Panc1 (cell line): ENCODE measurements around the gene DCC. TPM values are rescaled to one million over a fixed set of nuclear protein-coding genes. Genes with fewer than 3 reads are reported as not detected.

Experiments
- ATAC-seq: fragments of 200-7000 bp; cut with Tn5 transposase; 2 replicates; pipeline ENCODE4 v1.9.1; 2020; ENCODE audit warnings: mild to moderate bottlenecking, moderate library complexity
- BruUV-seq: library from RNA; stranded (reverse); fragments of 400-500 nt; replicated peaks from 2 replicates; lab custom pipeline; 2021; lab: Mats Ljungman, UMichigan
- CTCF ChIA-PET: fragments of 300-600 bp; sonication (Branson Sonifier 250); formaldehyde crosslinking; loops from one replicate; lab custom pipeline; 2022; ENCODE audit warnings: antibody characterized with exemption; lab: Charles Lee
- POLR2A ChIA-PET: fragments of 300-600 bp; sonication (Branson Sonifier 250); formaldehyde crosslinking; loops from one replicate; lab custom pipeline; 2022; ENCODE audit warnings: antibody characterized with exemption; lab: Charles Lee
- DNase-seq: peaks from one replicate; pipeline ENCODE4 v3.0.0-alpha.2; 2010; ENCODE audit warnings: low read depth, low spot score
- H3K27ac ChIP-seq: 2 replicates; pipeline ENCODE4 v1.5.1; 2011; ENCODE audit warnings: mild to moderate bottlenecking, low read length, inconsistent platforms
- H3K27me3 ChIP-seq: fragments of 200-500 bp; sonication (Bioruptor generic); 2 replicates; pipeline ENCODE4 v1.6.0; 2014; ENCODE audit warnings: low read length, inconsistent platforms; ENCODE audit not compliant: control insufficient read depth, insufficient read depth
- H3K36me3 ChIP-seq: fragments of 200-500 bp; sonication (Bioruptor generic); 2 replicates; pipeline ENCODE4 v1.5.1; 2014; ENCODE audit warnings: inconsistent platforms, mild to moderate bottlenecking, low read length, moderate library complexity; ENCODE audit not compliant: control insufficient read depth, insufficient read depth
- H3K4me1 ChIP-seq: 2 replicates; pipeline ENCODE4 v1.5.1; 2011; ENCODE audit warnings: inconsistent platforms, mild to moderate bottlenecking, low read length, moderate library complexity; ENCODE audit not compliant: control insufficient read depth, insufficient read depth
- H3K4me3 ChIP-seq, 2 experiments: 2 replicates each; pipeline ENCODE4 v1.5.1; 2011 to 2012; ENCODE audit warnings: low read depth in 2 of 2, low read length in 2 of 2, mild to moderate bottlenecking in 2 of 2, inconsistent platforms in 1 of 2, moderate library complexity in 1 of 2
- H3K9me3 ChIP-seq: fragments of 200-500 bp; sonication (Bioruptor generic); 2 replicates; pipeline ENCODE4 v1.5.1; 2014; ENCODE audit warnings: low read depth, mild to moderate bottlenecking, inconsistent platforms, low read length, moderate library complexity; ENCODE audit not compliant: control insufficient read depth, insufficient read depth
- CTCF ChIP-seq: fragments of 450-650 bp; IDR thresholded peaks from 2 replicates; pipeline ENCODE4 v1.5.1; 2017; ENCODE audit warnings: mild to moderate bottlenecking
- POLR2AphosphoS5 ChIP-seq: IDR thresholded peaks from 2 replicates; pipeline ENCODE4 v1.6.1; 2012; ENCODE audit warnings: mild to moderate bottlenecking, low read depth, low read length, moderate library complexity
- SIN3A ChIP-seq: IDR thresholded peaks from 2 replicates; pipeline ENCODE4 v1.6.1; 2012; ENCODE audit warnings: low read depth, mild to moderate bottlenecking, low read length, moderate library complexity, borderline replicate concordance; ENCODE audit not compliant: insufficient read depth
- TCF7L2 ChIP-seq: IDR thresholded peaks from 2 replicates; pipeline ENCODE4 v1.6.1; 2011; ENCODE audit warnings: mild to moderate bottlenecking, low read depth, low read length, inconsistent platforms
- in situ Hi-C: cut with HindIII; loops from 2 replicates; pipeline ENCODE4 v1.10.0; 2016; ENCODE audit warnings: low sequenced_read_pairs, low pct_unique_long_range_greater_than_20kb
- intact Hi-C: fragments of 100-400 bp; cut with micrococcal nuclease; formaldehyde crosslinking; loops from one replicate; pipeline ENCODE4 v1.10.0; 2022; ENCODE audit not compliant: unreplicated experiment
- total RNA-seq: library from RNA; stranded (reverse); gene quantifications from one replicate; pipeline ENCODE4 v1.2.1, GENCODE V29; 2021; ENCODE audit not compliant: unreplicated experiment
- TF ChIP-seq, protein P1 (sequence below), 2 experiments: IDR thresholded peaks; 2 replicates each; pipeline ENCODE4 v1.6.1; 2011 to 2012; ENCODE audit warnings: low read depth in 2 of 2, control low read depth in 1 of 2, low read length in 1 of 2, mild to moderate bottlenecking in 1 of 2, moderate library complexity in 1 of 2; ENCODE audit not compliant: insufficient read depth in 1 of 2

Gene DCC
- total RNA-seq, 1 experiment from 2014 or later: not detected

GRCh38 chr18:52313213-52313612, 26.8 kb upstream of the DCC start:
- TF ChIP-seq TCF7L2: no peak
- no peak for TF ChIP-seq SIN3A
- TF ChIP-seq CTCF: no peak
- no peak for TF ChIP-seq POLR2AphosphoS5
- TF ChIP-seq, protein P1, sequence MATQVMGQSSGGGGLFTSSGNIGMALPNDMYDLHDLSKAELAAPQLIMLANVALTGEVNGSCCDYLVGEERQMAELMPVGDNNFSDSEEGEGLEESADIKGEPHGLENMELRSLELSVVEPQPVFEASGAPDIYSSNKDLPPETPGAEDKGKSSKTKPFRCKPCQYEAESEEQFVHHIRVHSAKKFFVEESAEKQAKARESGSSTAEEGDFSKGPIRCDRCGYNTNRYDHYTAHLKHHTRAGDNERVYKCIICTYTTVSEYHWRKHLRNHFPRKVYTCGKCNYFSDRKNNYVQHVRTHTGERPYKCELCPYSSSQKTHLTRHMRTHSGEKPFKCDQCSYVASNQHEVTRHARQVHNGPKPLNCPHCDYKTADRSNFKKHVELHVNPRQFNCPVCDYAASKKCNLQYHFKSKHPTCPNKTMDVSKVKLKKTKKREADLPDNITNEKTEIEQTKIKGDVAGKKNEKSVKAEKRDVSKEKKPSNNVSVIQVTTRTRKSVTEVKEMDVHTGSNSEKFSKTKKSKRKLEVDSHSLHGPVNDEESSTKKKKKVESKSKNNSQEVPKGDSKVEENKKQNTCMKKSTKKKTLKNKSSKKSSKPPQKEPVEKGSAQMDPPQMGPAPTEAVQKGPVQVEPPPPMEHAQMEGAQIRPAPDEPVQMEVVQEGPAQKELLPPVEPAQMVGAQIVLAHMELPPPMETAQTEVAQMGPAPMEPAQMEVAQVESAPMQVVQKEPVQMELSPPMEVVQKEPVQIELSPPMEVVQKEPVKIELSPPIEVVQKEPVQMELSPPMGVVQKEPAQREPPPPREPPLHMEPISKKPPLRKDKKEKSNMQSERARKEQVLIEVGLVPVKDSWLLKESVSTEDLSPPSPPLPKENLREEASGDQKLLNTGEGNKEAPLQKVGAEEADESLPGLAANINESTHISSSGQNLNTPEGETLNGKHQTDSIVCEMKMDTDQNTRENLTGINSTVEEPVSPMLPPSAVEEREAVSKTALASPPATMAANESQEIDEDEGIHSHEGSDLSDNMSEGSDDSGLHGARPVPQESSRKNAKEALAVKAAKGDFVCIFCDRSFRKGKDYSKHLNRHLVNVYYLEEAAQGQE (IDR thresholded peaks at IDR 0.05; ENCODE audit: insufficient read depth in 1 of 2, low read depth in 2 of 2, low read length in 1 of 2): no peak
- no peak overlapping the region for H3K4me3 ChIP-seq
- BruUV-seq: no TSS peak
- intact Hi-C loops: no loop called here
- CTCF ChIA-PET: no interaction called here
- H3K27me3 ChIP-seq: no peaks in the 10 kb centered on the region
- POLR2A ChIA-PET: no interaction called here
- no peaks in the 10 kb centered on the region for H3K4me1 ChIP-seq
- in situ Hi-C loops: no loop called here
- H3K9me3 ChIP-seq: no peaks in the 10 kb centered on the region
- DNase-seq: no peak
- H3K27ac ChIP-seq: no peak overlapping the region
- ATAC-seq: no peak
- H3K36me3 ChIP-seq: no peaks in the 10 kb centered on the region; the same call in 1 of the 2 replicates

DNA sequence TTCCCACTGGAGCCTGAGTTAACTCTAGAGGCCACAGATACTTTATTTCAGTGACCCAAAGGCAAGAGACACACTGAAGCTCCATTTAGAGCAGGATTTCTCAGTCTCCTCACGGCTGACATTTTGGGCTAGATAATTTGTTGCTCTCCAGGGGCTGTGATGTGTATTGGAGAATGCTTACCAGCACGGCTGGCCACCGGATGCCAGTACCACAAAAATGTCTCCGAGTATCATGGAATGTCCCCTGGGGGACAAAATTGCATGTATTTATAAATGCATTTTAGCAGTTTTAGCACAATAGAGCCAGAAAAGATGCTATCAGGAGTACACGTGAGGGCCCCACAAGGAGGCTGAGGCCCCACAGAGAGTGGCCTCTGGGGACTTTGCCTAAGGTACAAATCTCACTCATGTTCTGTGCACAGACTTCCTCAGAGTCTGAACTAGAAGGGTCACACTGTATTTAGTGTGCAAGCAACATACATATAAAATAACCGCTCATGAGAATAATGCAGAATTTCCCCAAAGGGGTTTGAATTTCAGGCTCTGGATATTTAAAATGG, 20.5 kb upstream of the DCC start:
- CTCF ChIA-PET: no interaction called here
- TF ChIP-seq SIN3A (no peak), TCF7L2 (no peak), CTCF (no peak), POLR2AphosphoS5 (no peak)
- TF ChIP-seq, protein P1 (IDR thresholded peaks at IDR 0.05; ENCODE audit: insufficient read depth in 1 of 2, low read depth in 2 of 2, low read length in 1 of 2): no peak
- Histone ChIP-seq H3K27ac (no peak overlapping the region), H3K9me3 (no peaks in the 10 kb centered on the region), H3K4me3 (no peak overlapping the region), H3K36me3 (no peaks in the 10 kb centered on the region; the same call in 1 of the 2 replicates), H3K4me1 (no peaks in the 10 kb centered on the region), H3K27me3 (no peaks in the 10 kb centered on the region)
- no peak for ATAC-seq
- in situ Hi-C loops (no loop called here), intact Hi-C loops (no loop called here)
- POLR2A ChIA-PET: no interaction called here
- no peak for DNase-seq
- BruUV-seq: no TSS peak
